GM19043 (cell line): Measurements from ENCODE around the gene BTG1.
A peak's percentile ranks its signal among the peaks of the same experiment; 100 is the strongest.

ENCODE experiments used
- ATAC-seq: cut with Tn5 transposase; IDR thresholded peaks from one replicate; pipeline ENCODE4 v1.9.1; 2021; ENCODE audit warnings: low read depth; ENCODE audit not compliant: unreplicated experiment

BTG1 gene

DNA sequence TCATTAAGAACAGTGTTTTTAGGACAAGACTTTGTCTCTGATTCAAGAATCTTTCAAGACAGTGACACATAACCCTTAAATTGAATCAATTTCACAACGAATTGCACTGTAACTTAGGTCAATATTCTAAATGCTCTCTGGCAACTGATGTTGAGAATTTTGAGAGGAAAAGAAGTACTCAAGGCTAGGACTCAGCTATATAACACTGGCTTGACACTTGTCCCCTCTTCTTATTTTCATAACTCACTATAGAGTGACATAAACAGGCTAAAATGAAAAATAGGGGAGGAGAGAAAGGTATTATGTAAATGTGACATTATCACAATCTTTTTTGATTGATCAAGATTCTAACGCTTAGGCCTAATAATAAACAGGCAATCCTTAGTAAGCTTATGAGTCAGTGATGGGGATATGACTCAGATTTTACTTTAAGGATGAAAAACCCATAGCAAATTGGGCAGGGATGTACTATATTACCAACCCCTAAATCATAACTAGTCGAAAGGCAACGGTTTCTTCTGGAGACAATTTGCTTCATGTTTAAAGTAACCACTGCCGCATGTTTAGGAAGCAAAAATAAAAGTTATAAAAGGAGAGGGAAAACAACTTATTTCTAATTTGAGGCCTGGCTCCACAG is 10.9 kb downstream of the BTG1 start:
- no peak for ATAC-seq

DNA sequence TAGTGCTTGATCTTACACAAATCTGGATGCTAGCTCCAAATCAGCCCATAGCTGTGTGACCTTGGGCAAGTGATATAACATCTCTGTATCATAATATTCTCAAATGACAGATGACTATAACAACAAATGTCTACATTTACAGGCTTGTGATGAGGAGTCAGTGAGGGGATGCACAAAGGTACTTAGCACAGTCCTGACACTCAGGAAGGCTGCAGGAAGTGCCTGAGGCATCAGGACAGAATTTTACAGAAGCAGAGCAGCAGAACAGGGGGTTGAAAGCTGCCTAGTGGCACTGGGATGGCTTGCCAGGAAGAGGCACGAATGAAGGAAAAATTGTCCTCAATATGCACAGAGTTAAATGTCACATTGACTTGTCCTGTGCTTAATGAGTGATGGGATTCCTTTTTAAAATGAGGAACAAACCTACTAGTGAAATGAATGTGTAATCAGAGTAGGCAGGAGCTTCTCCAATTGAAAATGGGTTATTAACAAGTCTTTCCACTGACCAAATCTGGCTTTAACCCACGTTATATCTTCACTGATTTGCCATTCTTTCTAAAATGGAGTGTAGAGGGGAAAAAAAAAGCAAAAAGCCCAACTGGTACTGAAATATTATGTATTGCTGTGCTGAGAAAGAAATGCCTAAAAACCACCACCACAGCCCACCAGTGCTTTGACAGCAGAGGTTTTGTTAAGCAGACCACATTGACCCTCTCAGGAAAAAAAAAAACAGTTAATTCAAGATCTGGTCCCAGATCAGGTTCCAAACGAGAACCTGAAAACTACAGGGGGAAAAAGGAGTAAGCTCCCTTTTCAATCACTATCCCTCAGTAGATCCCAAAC is 11.6 kb downstream of the BTG1 start:
- no peak for ATAC-seq

DNA sequence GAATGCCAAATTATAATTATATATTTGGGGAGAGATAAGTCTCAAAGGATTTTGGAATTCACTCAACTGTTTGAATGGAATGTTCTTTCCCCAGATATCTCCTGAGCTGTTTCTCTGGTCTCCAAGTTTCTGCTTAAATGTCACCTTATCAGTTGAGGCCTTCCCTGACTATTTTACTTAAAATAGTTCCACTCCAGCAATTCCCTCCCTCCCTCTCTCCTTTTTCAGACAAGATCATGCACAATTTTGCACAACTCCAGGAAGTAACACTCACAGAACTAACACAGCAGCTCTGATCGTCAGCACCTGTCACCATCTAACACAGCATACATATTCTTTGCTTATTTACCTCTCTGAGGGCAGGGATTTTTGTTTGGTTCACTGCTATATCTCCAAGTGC is 12.5 kb downstream of the BTG1 start:
- no peak for ATAC-seq

DNA sequence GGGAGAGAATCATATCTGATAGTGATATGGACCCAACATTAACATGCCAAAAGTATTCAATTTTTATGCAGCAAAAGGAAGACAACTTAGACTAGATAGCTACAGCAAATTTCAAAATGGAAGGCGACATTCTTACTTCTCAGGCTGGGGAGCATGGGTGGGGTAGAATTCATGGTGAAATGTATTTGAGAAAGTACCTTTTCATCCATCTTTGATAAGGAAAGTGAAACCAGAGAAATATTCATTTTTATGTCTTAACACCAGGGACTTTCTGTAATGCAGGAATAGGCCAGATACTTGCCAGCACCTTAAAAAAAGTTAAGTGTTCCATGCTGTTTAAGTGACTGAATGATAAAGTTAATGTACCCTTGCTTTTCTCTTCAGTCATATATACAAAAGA is 13.4 kb downstream of the BTG1 start:
- no peak for ATAC-seq

DNA sequence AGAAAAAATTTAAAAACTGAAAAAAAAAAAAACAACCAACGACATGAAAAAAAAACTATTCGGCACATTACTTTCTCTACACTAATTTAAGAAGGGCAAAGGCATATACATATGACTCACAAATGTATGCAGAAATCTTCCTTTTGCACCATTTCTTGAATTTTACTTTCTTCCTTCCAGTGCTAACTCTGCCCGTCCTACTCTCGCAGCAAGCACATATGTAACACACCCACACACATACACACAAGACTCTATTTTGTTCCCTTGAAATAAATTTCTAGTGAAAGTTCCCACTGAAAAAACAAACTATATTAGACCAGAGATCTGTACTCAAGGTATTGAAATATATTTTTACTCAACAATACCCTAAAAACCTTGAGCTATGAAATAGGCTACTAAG is 14.6 kb downstream of the BTG1 start:
- ATAC-seq = no peak

DNA sequence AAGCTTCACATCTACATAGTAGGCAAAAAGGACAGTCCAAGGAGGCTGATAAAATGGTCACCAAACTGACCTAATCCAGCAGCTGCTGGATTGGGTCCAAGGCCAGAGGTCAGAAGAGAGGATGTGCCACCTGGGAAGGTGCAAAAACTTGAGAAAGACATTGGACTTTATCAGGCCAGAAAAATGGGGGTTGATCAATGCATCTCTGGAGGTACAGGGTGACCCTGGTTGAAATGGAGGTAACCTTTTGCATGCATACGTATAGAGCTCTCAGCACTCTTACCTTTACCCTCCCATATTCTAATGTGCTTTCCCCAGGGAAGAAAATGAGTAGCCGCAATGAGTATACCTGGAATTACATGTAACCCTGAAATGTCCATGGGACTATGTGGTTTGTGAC is 16.0 kb downstream of the BTG1 start:
- no peak for ATAC-seq

DNA sequence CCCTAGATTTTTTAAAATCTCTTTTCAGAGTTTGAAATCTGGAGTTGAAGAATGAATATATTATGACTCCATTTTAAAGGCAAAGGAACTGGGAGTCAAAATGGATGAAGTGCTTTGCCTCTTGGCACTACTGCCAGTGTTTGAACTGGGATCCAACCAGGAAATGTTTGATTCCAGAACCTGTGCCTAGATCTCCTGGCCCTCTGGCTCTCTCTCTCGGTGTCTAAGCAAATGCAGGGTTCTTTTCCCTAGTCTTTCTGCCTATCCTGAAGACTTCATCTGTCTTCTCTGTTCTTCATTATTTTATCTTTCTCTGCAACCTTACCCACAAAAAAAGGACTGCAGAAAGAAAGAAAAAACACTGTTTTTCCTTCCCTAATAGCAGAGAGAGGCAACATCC is 17.0 kb downstream of the BTG1 start:
- no peak for ATAC-seq

DNA sequence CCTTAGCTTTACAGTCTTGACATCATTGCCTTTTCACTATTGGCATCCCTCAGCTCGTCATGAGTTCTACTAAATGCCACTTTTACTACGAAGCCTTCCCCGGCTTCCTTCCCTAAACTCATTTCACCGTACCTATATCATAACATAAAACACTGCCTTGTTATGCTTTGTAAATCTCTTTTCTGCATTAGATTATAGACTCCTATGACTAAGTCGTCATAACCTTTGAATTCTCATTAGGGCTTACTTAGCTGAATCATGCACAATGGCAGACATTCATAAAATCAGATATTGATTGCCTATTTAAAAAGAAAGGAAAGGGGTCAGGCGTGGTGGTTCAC is 21.0 kb downstream of the BTG1 start:
- no peak for ATAC-seq

DNA sequence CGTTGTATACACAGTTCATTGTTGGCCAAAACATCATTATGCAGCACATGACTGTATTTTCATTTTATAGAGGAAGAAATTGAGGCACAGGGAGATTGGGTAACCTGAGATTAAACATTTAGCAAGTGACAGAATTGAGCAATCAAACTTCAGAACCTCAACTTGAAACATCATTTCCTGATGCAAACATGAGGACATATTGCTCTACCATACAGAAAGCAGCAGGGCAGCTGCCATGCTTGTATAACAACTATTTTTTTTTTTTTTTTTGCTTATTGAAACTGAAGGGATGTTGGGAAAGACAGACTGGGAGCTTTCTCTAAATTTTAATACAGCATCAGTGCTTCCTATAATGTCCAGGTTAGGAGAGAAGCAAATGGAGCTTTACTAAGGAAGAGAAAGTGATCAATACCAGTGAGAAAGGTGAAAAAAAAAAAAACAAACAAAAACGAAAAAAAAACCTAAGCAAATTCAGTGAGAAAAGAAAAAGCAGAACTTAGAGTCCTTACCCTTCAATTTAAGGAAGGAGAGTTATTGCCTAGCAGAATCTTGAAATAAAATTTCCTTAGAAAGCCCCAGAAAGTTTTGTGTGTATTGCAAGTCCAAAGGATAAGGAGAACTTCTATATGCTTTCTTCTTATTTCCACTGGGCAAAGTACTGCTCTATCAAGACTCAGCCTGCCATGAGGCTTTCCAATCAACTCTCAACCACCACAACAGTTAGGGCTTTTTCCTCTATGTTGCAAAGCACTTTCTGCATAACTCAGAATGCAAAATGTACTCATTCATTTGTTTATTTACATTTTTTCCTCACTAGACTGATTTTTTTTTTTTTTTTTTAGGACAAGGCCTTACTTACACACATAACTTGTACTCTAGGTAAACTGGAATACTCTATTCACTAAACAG is 21.6 kb downstream of the BTG1 start:
- no peak for ATAC-seq

DNA sequence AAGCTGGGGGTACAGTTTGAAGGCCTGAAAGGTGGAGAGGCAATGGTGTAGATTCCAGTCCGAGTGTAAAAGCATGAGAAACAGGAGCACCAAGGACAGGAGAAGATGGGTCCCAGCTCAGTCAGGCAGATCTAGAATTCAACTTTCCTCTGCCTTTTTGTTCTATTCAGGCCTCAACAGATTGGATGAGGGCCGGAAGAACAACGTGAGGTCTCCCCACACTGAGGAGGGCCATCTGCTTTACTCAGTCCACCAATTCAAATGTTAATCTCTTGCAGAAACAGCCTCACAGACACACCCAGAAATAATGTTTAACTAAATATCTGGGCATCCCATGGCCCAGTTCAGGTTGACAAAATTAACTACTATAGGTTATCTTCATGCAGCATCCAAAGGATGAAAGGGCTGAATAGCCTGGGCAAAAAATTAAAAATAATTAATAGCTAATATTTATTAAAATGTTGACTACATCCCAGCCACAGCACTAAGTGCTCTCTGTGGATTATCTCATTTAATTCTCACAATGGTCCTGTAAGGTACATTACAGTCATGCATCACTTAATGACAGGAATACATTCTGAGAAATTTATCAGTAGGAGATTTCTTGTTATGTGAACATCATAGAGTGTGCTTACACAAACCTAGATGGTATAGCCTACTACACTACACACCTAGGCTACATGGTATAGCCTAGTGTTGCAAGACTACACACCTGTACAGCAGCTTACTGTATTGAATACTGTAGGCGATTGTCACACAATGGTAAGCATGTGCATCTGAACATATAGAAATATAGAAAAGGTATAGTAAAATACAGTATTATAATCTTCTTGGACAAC is 22.5 kb downstream of the BTG1 start:
- ATAC-seq = no peak

DNA sequence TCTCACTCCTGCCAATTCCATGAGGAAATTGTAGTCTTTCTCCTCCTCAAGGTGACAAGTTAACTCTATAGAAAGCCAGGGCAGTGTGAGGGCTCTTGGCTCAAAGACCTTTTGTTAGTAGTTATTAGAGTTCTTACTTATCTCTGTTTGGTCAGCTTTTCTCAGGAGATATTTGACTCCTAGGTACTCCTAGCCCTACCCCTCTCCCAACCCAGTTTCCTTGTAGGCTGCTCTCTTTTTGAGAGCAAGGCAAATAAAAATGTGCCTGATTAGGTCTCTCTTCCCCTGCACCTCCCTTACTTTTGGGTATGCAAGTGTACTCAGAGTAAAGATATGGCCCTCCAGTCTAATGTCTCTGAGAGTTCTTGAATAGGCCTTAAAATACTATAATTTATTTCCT is 23.8 kb downstream of the BTG1 start:
- no peak for ATAC-seq

DNA sequence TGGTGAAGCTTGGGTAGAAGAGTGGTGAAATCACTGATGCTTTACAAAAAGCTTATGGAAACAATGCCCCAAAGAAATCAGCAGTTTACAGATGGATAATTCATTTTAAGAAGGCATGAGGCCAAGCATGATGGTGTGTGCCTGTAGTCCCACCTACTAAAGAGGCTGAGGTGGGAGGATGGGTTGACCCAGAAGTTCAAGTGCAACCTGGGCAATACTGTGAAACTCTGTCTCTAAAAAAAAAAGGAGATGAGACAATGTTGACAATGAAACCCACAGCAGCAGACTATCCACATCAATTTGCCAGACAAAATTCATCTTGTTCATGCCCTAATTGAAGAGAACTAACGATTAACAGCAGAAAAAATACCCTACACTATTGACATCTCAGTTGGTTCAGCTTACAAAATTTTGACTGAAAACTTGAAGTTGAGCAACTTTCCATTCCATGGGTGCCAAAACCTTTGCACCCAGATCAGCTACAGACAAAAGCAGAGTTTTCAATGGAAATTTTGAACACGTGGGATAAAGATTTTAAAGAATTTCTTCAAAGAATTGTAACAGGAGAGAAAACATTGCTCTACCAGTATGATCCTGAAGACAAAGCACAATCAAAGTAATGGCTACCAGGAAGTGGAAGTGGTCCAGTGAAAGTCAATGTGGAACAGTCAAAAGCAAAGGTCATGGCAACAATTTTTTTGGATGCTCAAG is 26.7 kb downstream of the BTG1 start:
- no peak for ATAC-seq

DNA sequence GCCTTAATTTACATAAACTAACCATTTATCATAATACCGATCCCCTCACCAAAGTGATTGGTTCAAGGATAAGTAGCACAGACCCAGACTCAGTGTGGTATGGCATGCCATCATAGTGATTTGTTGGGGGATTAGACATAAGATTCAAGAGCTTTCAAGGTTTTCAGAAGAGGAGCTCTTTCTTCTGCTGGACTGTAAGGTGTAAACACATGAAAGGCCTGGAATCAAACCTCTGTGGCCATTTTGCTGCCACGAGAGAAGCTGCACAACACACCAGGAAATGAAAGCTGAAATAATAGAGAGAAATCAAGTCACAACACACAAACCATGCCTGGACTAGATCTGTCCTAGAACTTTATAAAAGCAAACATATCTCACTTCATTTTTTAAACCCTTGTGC is 30.8 kb downstream of the BTG1 start:
- ATAC-seq = no peak

DNA sequence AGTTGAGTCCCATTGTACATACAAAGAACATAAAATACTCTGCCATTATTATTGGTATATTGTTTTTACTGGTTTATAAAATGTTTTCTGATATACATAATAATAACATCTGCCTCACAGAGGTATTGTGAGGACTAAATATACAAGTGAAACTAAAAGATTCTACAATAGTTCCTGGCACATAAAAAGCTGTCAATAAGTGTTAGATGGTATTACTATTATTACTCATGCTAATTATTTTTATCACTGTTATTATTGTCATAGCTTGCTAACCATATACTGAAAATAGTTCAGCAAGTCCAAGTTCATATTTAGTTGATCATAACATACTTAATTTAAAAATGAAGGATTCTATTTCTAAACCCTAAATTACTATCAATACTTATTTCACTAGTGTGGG is 34.4 kb downstream of the BTG1 start:
- peak; percentile 63 for ATAC-seq

DNA sequence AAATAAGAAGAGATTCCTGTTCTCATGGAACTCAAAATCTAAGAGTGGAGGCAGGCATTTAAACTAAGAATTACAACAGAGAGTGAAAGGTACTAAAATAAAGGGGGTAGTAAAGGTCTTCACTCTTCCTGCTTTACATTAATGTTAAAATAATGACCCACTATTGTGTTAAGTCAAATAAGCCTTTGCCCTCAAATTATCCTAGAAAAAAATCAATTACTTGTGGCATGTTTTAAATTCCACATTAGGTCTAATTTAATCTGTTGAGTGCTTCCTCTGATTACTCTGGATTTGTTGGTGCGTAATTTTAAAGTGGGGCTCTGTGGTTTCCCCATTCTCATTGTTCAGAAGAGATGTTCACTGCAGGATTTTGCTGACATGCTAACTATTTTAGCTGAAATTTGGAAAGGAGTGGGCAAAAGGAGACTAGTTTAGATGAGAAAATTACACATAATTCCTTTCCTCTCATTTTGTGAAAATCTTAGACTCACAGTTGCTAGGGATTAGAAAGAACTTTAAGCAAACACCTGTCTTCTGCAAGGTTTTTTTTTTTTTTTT is 35.5 kb downstream of the BTG1 start:
- no peak for ATAC-seq

DNA sequence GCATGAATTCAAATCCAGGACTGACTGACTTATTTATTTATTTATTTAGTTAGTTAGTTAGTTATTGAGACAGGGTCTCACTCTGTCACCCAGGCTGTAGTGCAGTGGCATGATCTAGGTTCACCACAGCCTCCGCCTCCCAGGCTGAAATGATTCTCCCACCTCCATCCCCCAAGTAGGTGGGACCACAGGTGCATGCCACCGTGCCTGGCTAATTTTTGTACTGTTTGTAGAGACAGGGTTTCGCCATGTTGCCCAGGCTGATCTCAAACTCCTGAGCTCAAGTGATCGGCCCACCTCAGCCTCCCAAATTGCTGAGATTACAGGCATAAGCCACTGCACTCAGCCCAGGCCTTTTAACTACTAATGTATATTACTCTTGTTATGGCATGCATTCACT is 36.0 kb downstream of the BTG1 start:
- no peak for ATAC-seq

DNA sequence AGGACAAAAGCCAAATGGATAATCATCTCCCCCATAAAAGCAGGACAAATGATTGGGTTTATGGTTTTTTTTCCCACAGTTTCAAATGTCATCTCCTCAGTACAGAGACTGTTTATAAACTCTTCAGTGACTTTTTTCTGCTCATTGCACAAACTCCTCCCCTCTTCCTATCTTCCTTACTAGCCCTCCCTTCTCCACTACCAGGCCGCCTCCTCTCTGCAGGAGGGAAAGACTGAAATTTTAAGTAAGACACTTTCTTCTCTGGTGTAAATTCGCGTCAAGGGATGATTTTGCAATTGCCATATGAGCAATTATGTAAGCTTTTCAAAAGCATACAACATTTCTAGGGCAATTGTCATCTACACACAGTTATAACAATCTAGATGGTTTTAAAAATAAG is 37.0 kb downstream of the BTG1 start:
- ATAC-seq = no peak

DNA sequence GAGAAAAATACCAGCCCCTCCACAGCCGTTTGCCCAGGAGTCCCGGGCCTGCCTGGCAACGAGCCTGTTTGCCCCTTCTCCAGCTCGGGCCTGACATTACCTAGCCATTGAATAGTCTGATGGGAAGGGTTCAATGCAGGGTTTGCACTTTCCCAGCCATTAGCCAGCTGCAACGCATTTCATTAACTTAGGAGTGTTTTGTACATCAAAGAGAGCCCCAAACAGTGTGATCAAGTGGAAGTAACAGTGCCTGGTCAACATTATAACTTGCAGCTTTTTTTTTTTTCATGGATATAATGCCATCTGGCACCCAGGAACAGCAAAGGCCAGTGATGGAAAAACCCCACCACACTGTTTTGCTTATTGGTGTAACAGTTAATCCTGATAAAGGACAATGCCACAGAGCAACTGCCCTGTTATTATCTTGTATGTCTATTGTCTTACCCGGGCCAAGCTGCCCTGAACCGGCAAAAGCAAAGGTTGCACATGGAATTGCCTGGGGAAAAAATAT is 38.0 kb downstream of the BTG1 start:
- ATAC-seq = no peak

DNA sequence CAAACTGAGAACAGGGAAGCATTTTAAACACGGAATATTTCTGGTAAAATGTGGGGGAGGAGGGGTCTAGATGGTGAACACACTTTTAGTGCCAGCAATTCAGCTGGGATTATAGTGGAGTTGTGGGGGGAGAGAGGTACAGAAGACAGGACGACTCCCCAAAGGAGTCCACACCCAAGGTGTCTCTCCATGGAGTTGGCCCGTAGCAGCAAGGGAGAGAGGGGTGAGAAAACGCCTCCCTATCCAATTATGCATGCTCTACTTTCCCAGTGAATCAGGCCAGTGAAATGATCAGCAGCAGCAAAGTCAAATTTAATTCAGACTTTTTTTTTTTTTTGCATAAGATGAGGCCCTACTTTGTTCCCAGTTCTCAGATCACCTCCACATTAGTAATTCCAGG is 38.6 kb downstream of the BTG1 start:
- ATAC-seq = no peak
